ENCODE results near the gene APCDD1. TPM values are rescaled to one million over a fixed set of nuclear protein-coding genes. Genes with fewer than 3 reads are reported as not detected.
"Not testable (repeated sequence)": the region's sequence is repeated elsewhere in the genome, so short reads cannot be mapped to it uniquely, and the experiment has no call there.

Gene APCDD1
- total RNA-seq, 4 donors from 2014 or later = 34.7 to 196 (median 41.3) TPM

DNA sequence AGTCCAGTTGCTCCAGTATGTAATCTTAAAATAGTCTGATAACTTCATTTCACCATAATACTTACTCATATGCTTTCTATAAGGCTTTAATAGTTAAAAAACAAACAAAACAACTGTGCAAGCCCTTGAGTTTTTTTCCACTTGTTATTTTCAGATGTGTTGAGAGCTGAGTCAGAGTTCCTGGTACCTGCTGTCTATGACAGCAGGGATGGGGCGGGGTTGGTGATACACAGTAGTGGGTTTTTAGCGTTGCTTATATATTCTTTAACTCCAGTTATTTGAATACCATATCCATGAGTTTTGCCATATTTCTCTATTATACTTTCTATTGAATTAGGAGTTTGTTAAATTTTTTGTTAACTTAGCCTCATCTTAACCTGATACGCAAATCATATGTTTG, 76.4 kb downstream of the APCDD1 start:
- H3K36me3 ChIP-seq = peaks cover 0 to 6% of the 10 kb centered on the region in 2 donors
- WGBS, 2 donors (ENCODE audit: low coverage in 1 of 2) = 88 to 96% methylated on average over 3 of the region's 3 CpGs
- TF ChIP-seq POLR2A (IDR thresholded peaks at IDR 0.05) (no peak), EP300 (IDR thresholded peaks at IDR 0.05) (no peak), POLR2AphosphoS5 (IDR thresholded peaks at IDR 0.05) (no peak)
- TF ChIP-seq, protein P1, sequence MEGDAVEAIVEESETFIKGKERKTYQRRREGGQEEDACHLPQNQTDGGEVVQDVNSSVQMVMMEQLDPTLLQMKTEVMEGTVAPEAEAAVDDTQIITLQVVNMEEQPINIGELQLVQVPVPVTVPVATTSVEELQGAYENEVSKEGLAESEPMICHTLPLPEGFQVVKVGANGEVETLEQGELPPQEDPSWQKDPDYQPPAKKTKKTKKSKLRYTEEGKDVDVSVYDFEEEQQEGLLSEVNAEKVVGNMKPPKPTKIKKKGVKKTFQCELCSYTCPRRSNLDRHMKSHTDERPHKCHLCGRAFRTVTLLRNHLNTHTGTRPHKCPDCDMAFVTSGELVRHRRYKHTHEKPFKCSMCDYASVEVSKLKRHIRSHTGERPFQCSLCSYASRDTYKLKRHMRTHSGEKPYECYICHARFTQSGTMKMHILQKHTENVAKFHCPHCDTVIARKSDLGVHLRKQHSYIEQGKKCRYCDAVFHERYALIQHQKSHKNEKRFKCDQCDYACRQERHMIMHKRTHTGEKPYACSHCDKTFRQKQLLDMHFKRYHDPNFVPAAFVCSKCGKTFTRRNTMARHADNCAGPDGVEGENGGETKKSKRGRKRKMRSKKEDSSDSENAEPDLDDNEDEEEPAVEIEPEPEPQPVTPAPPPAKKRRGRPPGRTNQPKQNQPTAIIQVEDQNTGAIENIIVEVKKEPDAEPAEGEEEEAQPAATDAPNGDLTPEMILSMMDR (IDR thresholded peaks at IDR 0.05) = no peak
- H3K4me1 ChIP-seq = peaks cover 0 to 52% (median 7%) of the 10 kb centered on the region in 3 donors
- H3K27ac ChIP-seq = no peak overlapping the region
- no peak for ATAC-seq
- no peaks in the 10 kb centered on the region for H3K27me3 ChIP-seq
- H3K4me3 ChIP-seq = no peak overlapping the region
- H3K9me3 ChIP-seq = no peaks in the 10 kb centered on the region

DNA sequence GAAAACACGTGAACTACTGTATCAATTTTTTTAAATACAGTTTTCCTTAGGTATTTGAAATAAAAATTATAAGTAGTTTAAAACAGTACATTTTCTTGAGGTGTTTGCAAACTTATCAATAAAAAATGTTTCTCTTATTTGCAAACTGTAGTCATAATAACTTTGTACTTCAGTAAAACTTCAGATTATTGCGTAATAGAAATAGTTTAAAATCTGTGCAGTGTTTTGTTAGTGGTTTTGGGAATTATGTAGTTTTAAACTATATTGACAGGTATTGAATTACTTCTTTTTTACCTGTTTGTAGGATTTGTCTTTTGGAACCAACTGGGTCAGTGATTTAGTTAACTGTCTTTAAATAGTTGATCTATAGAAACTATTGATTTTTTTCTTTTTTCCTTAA, 78.7 kb downstream of the APCDD1 start:
- Histone ChIP-seq H3K27me3 (no peaks in the 10 kb centered on the region), H3K9me3 (no peaks in the 10 kb centered on the region), H3K4me3 (no peak overlapping the region), H3K4me1 (peaks cover 0 to 33% (median 4%) of the 10 kb centered on the region in 3 donors), H3K27ac (no peak overlapping the region), H3K36me3 (peaks cover 0 to 7% of the 10 kb centered on the region in 2 donors)
- no peak for ATAC-seq
- 77 to 96% methylated on average over 2 of the region's 2 CpGs for WGBS, 2 donors (ENCODE audit: low coverage in 1 of 2)
- TF ChIP-seq, protein P1 (IDR thresholded peaks at IDR 0.05) = no peak
- no peak for TF ChIP-seq EP300 (IDR thresholded peaks at IDR 0.05)
- TF ChIP-seq POLR2A (IDR thresholded peaks at IDR 0.05) = no peak
- TF ChIP-seq POLR2AphosphoS5 (IDR thresholded peaks at IDR 0.05) = no peak

DNA sequence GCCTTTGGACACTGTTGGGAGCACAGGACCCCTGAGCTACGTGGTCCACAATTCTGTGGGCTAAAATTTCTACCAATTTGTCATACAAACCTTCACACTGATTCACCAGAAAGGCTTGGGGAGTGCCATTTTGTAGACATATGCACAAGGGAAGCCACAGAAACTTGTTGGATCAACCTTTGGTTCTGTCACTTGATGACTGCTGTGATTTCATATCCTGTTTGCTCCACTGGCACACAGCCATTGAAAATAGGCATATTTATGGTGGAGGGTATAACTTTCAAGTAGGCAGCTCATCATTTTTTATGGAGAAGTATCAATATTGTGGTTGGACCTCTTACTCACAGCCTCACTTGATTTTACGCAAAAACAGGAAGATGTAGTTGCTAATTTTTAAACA, 81.8 kb downstream of the APCDD1 start:
- Histone ChIP-seq H3K9me3 (no peaks in the 10 kb centered on the region), H3K36me3 (peaks cover 2 to 37% of the 10 kb centered on the region in 2 donors), H3K4me1 (peaks cover 0 to 4% (median 0%) of the 10 kb centered on the region in 3 donors), H3K27me3 (no peaks in the 10 kb centered on the region), H3K27ac (no peak overlapping the region), H3K4me3 (no peak overlapping the region)
- TF ChIP-seq POLR2A (IDR thresholded peaks at IDR 0.05) (no peak), POLR2AphosphoS5 (IDR thresholded peaks at IDR 0.05) (no peak), EP300 (IDR thresholded peaks at IDR 0.05) (no peak)
- TF ChIP-seq, protein P1 (IDR thresholded peaks at IDR 0.05) = no peak
- ATAC-seq = no peak
- WGBS, 2 donors (ENCODE audit: low coverage in 1 of 2) = 88 to 90% methylated on average over 2 of the region's 2 CpGs

DNA sequence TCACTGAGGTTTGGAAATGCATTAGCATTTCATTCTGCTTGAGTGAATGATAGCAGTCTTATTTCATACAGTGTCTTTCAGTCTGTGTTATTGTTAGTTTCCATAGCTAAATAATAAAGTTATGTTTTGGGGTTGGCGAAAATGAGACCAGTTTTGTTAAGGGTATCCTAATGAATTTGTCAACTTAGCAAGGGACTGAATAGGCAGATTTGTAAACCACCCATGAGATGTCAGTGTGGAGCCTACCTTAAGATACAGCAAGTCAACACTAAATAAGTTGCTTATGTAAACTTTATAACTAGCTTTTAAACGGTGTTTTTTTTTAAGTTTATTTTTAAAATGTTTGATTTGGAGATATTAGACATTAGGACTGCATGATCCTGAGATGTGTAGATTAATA, 83.3 kb downstream of the APCDD1 start:
- no peak overlapping the region for H3K27ac ChIP-seq
- no peaks in the 10 kb centered on the region for H3K27me3 ChIP-seq
- WGBS, 2 donors (ENCODE audit: low coverage in 1 of 2) = 61 to 69% methylated on average over 2 of the region's 2 CpGs
- peaks cover 4 to 50% of the 10 kb centered on the region in 2 donors for H3K36me3 ChIP-seq
- ATAC-seq = no peak
- H3K4me1 ChIP-seq = peaks cover 0 to 8% (median 0%) of the 10 kb centered on the region in 3 donors
- TF ChIP-seq POLR2AphosphoS5 (IDR thresholded peaks at IDR 0.05) = no peak
- TF ChIP-seq EP300 (IDR thresholded peaks at IDR 0.05) = no peak
- TF ChIP-seq, protein P1 (IDR thresholded peaks at IDR 0.05) = no peak
- TF ChIP-seq POLR2A (IDR thresholded peaks at IDR 0.05) = no peak
- no peaks in the 10 kb centered on the region for H3K9me3 ChIP-seq
- no peak overlapping the region for H3K4me3 ChIP-seq

DNA sequence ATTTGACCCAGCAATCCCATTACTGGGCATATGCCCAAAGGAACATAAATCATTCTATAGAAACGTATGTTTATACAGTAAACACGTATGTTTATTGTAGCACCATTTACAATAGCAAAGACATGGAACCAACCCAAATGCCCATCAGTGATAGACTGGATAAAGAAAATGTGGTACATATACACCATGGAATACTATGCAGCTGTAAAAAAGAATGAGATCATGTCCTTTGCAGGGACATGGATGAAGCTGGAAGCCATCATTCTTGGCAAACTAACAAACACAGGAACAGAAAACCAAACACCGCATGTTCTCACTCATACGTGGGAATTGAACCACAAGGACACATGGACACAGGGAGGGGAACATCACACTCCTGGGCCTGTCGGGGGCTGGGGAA, 84.7 kb downstream of the APCDD1 start:
- H3K27ac ChIP-seq, H3K4me3 ChIP-seq, H3K9me3 ChIP-seq, H3K27me3 ChIP-seq, ATAC-seq: not testable (repeated sequence)
- Histone ChIP-seq H3K4me1 (peaks cover 0 to 21% (median 0%) of the 10 kb centered on the region in 3 donors), H3K36me3 (peaks cover 4 to 56% of the 10 kb centered on the region in 2 donors)
- 89 to 100% methylated on average over 5 of the region's 5 CpGs for WGBS, 2 donors (ENCODE audit: low coverage in 1 of 2)

Other genes starting within 250 kb of the APCDD1 start
- gene NAPG, start 71.4 kb downstream of the APCDD1 start, total RNA-seq = 10 to 100 TPM; 39.2 to 57.5 (median 45.0) TPM

All from gastroesophageal sphincter (tissue), 4 donors.